Mesodermal cell (in vitro differentiated cells): Measurements from ENCODE around the gene ITPA.

Experiments
- H3K27ac ChIP-seq: 2 replicates; pipeline ENCODE4 v1.7.0; 2013; ENCODE audit warnings: mild to moderate bottlenecking, low read depth, low read length, moderate library complexity; ENCODE audit not compliant: severe bottlenecking
- H3K36me3 ChIP-seq: 2 replicates; pipeline ENCODE4 v1.7.1; 2013; ENCODE audit warnings: mild to moderate bottlenecking, low read length, moderate library complexity; ENCODE audit not compliant: control insufficient read depth, insufficient read depth
- H3K4me1 ChIP-seq: one replicate; pipeline ENCODE4 v1.7.1; 2013; ENCODE audit warnings: mild to moderate bottlenecking, low read length; ENCODE audit not compliant: insufficient read depth, control insufficient read depth, poor library complexity, severe bottlenecking
- H3K4me3 ChIP-seq: 2 replicates; pipeline ENCODE4 v1.7.0; 2013; ENCODE audit warnings: low read length, control low read depth, mild to moderate bottlenecking; ENCODE audit not compliant: insufficient read depth, poor library complexity, severe bottlenecking; ENCODE audit errors: extremely low read depth
- H3K9me3 ChIP-seq: 2 replicates; pipeline ENCODE4 v1.7.1; 2013; ENCODE audit warnings: mild to moderate bottlenecking, low read length, moderate library complexity; ENCODE audit not compliant: control insufficient read depth
- WGBS, 2 experiments: methylation state at CpG; one replicate each; pipeline ENCODE4 v1.1.5; 2013; ENCODE audit warnings: missing lambda C conversion rate in 2 of 2; ENCODE audit not compliant: insufficient coverage in 2 of 2; 5-methylcytosine and 5-hydroxymethylcytosine counted together

The ITPA gene

GRCh38 chr20:3239867-3240775, 30.8 kb downstream of the ITPA start:
- 17% methylated on average over 34 to 43 of the region's 54 CpGs for WGBS, 2 experiments
- H3K4me3 ChIP-seq = peak overlapping the region; percentile 66
- H3K9me3 ChIP-seq = no peaks in the 10 kb centered on the region
- H3K4me1 ChIP-seq = peaks cover 9% of the 10 kb centered on the region
- H3K36me3 ChIP-seq = no peaks in the 10 kb centered on the region
- H3K27ac ChIP-seq = no peak overlapping the region

GRCh38 chr20:3240776-3241363, 31.6 kb downstream of the ITPA start:
- Histone ChIP-seq H3K4me1 (peaks cover 9% of the 10 kb centered on the region), H3K27ac (no peak overlapping the region), H3K36me3 (no peaks in the 10 kb centered on the region), H3K4me3 (peak overlapping the region; percentile 66), H3K9me3 (no peaks in the 10 kb centered on the region)
- 90 to 92% methylated on average over 13 to 14 of the region's 15 CpGs for WGBS, 2 experiments

GRCh38 chr20:3242172-3242692, 32.9 kb downstream of the ITPA start:
- H3K4me1 ChIP-seq = peaks cover 9% of the 10 kb centered on the region
- no peaks in the 10 kb centered on the region for H3K36me3 ChIP-seq
- no peak overlapping the region for H3K27ac ChIP-seq
- no peaks in the 10 kb centered on the region for H3K9me3 ChIP-seq
- 80 to 82% methylated on average over 5 of the region's 6 CpGs for WGBS, 2 experiments
- no peak overlapping the region for H3K4me3 ChIP-seq

GRCh38 chr20:3243718-3244358, 34.5 kb downstream of the ITPA start:
- Histone ChIP-seq H3K9me3 (no peaks in the 10 kb centered on the region), H3K4me3 (no peak overlapping the region)
- 89 to 96% methylated on average over 4 to 7 of the region's 11 CpGs for WGBS, 2 experiments

GRCh38 chr20:3244613-3245012, 35.3 kb downstream of the ITPA start:
- Histone ChIP-seq H3K36me3 (no peaks in the 10 kb centered on the region), H3K27ac (no peak overlapping the region), H3K9me3 (no peaks in the 10 kb centered on the region), H3K4me3 (no peak overlapping the region), H3K4me1 (peaks cover 18% of the 10 kb centered on the region)
- 85 to 86% methylated on average over 1 of the region's 1 CpG for WGBS, 2 experiments

More at GRCh38 chr20:3243718-3244358, 34.5 kb downstream of the ITPA start:
- Histone ChIP-seq H3K36me3 (no peaks in the 10 kb centered on the region), H3K27ac (no peak overlapping the region), H3K4me1 (peaks cover 15% of the 10 kb centered on the region)

- no peaks in the 10 kb centered on the region for H3K36me3 ChIP-seq
- WGBS, 2 experiments = 93% methylated on average over 2 of the region's 2 CpGs; no CpG with 5 or more reads in 1 of the 2 experiments
- no peaks in the 10 kb centered on the region for H3K9me3 ChIP-seq
- H3K4me3 ChIP-seq = no peak overlapping the region
- no peak overlapping the region for H3K27ac ChIP-seq
- H3K4me1 ChIP-seq = peaks cover 18% of the 10 kb centered on the region
Measured at GRCh38 chr20:3245156-3245555, 35.9 kb downstream of the ITPA start.

GRCh38 chr20:3245711-3246110, 36.4 kb downstream of the ITPA start:
- H3K4me3 ChIP-seq = no peak overlapping the region
- WGBS, 2 experiments = 76% methylated on average over 2 of the region's 4 CpGs; no CpG with 5 or more reads in 1 of the 2 experiments
- H3K27ac ChIP-seq = no peak overlapping the region
- H3K9me3 ChIP-seq = no peaks in the 10 kb centered on the region
- H3K36me3 ChIP-seq = no peaks in the 10 kb centered on the region
- H3K4me1 ChIP-seq = peaks cover 13% of the 10 kb centered on the region

- Histone ChIP-seq H3K4me1 (peaks cover 9% of the 10 kb centered on the region), H3K27ac (no peak overlapping the region), H3K36me3 (peaks cover 7% of the 10 kb centered on the region), H3K9me3 (no peaks in the 10 kb centered on the region), H3K4me3 (no peak overlapping the region)
- WGBS, 2 experiments = 100% methylated on average over 1 of the region's 1 CpG
Measured at GRCh38 chr20:3246682-3247081, 37.4 kb downstream of the ITPA start.

GRCh38 chr20:3247638-3248037, 38.3 kb downstream of the ITPA start:
- H3K4me1 ChIP-seq = peaks cover 9% of the 10 kb centered on the region
- H3K4me3 ChIP-seq = no peak overlapping the region
- no peak overlapping the region for H3K27ac ChIP-seq
- H3K36me3 ChIP-seq = peaks cover 17% of the 10 kb centered on the region
- WGBS, 2 experiments = 50 to 84% methylated on average over 1 to 4 of the region's 4 CpGs
- no peaks in the 10 kb centered on the region for H3K9me3 ChIP-seq

- Histone ChIP-seq H3K36me3 (peaks cover 21% of the 10 kb centered on the region), H3K27ac (no peak overlapping the region), H3K4me1 (peaks cover 9% of the 10 kb centered on the region), H3K9me3 (no peaks in the 10 kb centered on the region), H3K4me3 (peak overlapping the region; percentile 11)
- WGBS, 2 experiments = 4 to 17% methylated on average over 34 to 40 of the region's 53 CpGs
Measured at GRCh38 chr20:3248167-3248992, 39.1 kb downstream of the ITPA start.
